ENCODE results near the gene EPS15. TPM values are rescaled to one million over a fixed set of nuclear protein-coding genes. Genes with fewer than 3 reads are reported as not detected.

Gene EPS15
- total RNA-seq, 1 donor from 2014 or later, result 139 TPM

GRCh38 chr1:51514733-51515132 is 4.3 kb downstream of the EPS15 start:
- H3K4me1 Mint-ChIP-seq (ENCODE audit: low read depth, unreplicated experiment), result peaks cover 28% of the 10 kb centered on the region
- H3K27me3 Mint-ChIP-seq (ENCODE audit: unreplicated experiment), result peaks cover 1% of the 10 kb centered on the region
- no peak for DNase-seq
- H3K27ac Mint-ChIP-seq (ENCODE audit: unreplicated experiment), result no peak overlapping the region
- no peaks in the 10 kb centered on the region for H3K9me3 Mint-ChIP-seq (ENCODE audit: unreplicated experiment)
- H3K4me3 Mint-ChIP-seq (ENCODE audit: unreplicated experiment), result no peak overlapping the region
- TF ChIP-seq CTCF (IDR thresholded peaks at IDR 0.05; ENCODE audit: partially characterized antibody, unreplicated experiment), result no peak
- H3K36me3 Mint-ChIP-seq (ENCODE audit: unreplicated experiment), result peaks cover 3% of the 10 kb centered on the region

- H3K36me3 Mint-ChIP-seq (ENCODE audit: unreplicated experiment), result no peaks in the 10 kb centered on the region
Observed at GRCh38 chr1:51512606-51513005, 6.5 kb downstream of the EPS15 start.

GRCh38 chr1:51512120-51512519 is 6.9 kb downstream of the EPS15 start:
- Mint-ChIP-seq H3K27me3 (ENCODE audit: unreplicated experiment) (peaks cover 5% of the 10 kb centered on the region), H3K36me3 (ENCODE audit: unreplicated experiment) (no peaks in the 10 kb centered on the region), H3K9me3 (ENCODE audit: unreplicated experiment) (no peaks in the 10 kb centered on the region)

More at GRCh38 chr1:51512606-51513005, 6.5 kb downstream of the EPS15 start:
- no peak for DNase-seq
- Mint-ChIP-seq H3K27me3 (ENCODE audit: unreplicated experiment) (peaks cover 1% of the 10 kb centered on the region), H3K27ac (ENCODE audit: unreplicated experiment) (no peak overlapping the region), H3K4me1 (ENCODE audit: low read depth, unreplicated experiment) (peaks cover 26% of the 10 kb centered on the region), H3K4me3 (ENCODE audit: unreplicated experiment) (no peak overlapping the region), H3K9me3 (ENCODE audit: unreplicated experiment) (no peaks in the 10 kb centered on the region)
- no peak for TF ChIP-seq CTCF (IDR thresholded peaks at IDR 0.05; ENCODE audit: partially characterized antibody, unreplicated experiment)

GRCh38 chr1:51509773-51510172 is 9.3 kb downstream of the EPS15 start:
- no peaks in the 10 kb centered on the region for H3K36me3 Mint-ChIP-seq (ENCODE audit: unreplicated experiment)
- H3K27me3 Mint-ChIP-seq (ENCODE audit: unreplicated experiment), result peaks cover 3% of the 10 kb centered on the region
- no peak for TF ChIP-seq CTCF (IDR thresholded peaks at IDR 0.05; ENCODE audit: partially characterized antibody, unreplicated experiment)
- H3K9me3 Mint-ChIP-seq (ENCODE audit: unreplicated experiment), result no peaks in the 10 kb centered on the region
- H3K4me1 Mint-ChIP-seq (ENCODE audit: low read depth, unreplicated experiment), result peaks cover 13% of the 10 kb centered on the region
- H3K4me3 Mint-ChIP-seq (ENCODE audit: unreplicated experiment), result peak overlapping the region; percentile 50
- H3K27ac Mint-ChIP-seq (ENCODE audit: unreplicated experiment), result peak overlapping the region; percentile 19
- DNase-seq, result no peak

More at GRCh38 chr1:51512120-51512519, 6.9 kb downstream of the EPS15 start:
- no peak overlapping the region for H3K4me3 Mint-ChIP-seq (ENCODE audit: unreplicated experiment)
- H3K4me1 Mint-ChIP-seq (ENCODE audit: low read depth, unreplicated experiment), result peaks cover 22% of the 10 kb centered on the region
- TF ChIP-seq CTCF (IDR thresholded peaks at IDR 0.05; ENCODE audit: partially characterized antibody, unreplicated experiment), result no peak
- H3K27ac Mint-ChIP-seq (ENCODE audit: unreplicated experiment), result no peak overlapping the region
- no peak for DNase-seq

- no peak overlapping the region for H3K4me3 Mint-ChIP-seq (ENCODE audit: unreplicated experiment)
- no peaks in the 10 kb centered on the region for H3K36me3 Mint-ChIP-seq (ENCODE audit: unreplicated experiment)
- DNase-seq, result no peak
- H3K27me3 Mint-ChIP-seq (ENCODE audit: unreplicated experiment), result peaks cover 3% of the 10 kb centered on the region
- H3K9me3 Mint-ChIP-seq (ENCODE audit: unreplicated experiment), result no peaks in the 10 kb centered on the region
- H3K27ac Mint-ChIP-seq (ENCODE audit: unreplicated experiment), result no peak overlapping the region
- H3K4me1 Mint-ChIP-seq (ENCODE audit: low read depth, unreplicated experiment), result peaks cover 6% of the 10 kb centered on the region
- TF ChIP-seq CTCF (IDR thresholded peaks at IDR 0.05; ENCODE audit: partially characterized antibody, unreplicated experiment), result no peak
Observed at GRCh38 chr1:51506537-51506936, 12.5 kb downstream of the EPS15 start.

Data from glutamatergic neuron (in vitro differentiated cells).